H9 (cell line): ENCODE data around the gene PDXDC1. TPM values are rescaled to one million over a fixed set of nuclear protein-coding genes. Genes with fewer than 3 reads are reported as not detected.
"Not testable (repeated sequence)": the region's sequence is repeated elsewhere in the genome, so short reads cannot be mapped to it uniquely, and the experiment has no call there.

Experiments
- DNase-seq: peaks from one replicate; pipeline ENCODE4 v3.0.0-alpha.2; 2017
- H2AFZ ChIP-seq: one replicate; pipeline ENCODE4 v1.6.1; 2013; ENCODE audit warnings: mild to moderate bottlenecking, low read length, control low read depth, moderate library complexity
- H2AK5ac ChIP-seq: 2 replicates; pipeline ENCODE4 v1.6.1; 2013; ENCODE audit warnings: low read length, control low read depth, mixed read lengths; ENCODE audit not compliant: insufficient read length
- H2BK120ac ChIP-seq: one replicate; pipeline ENCODE4 v1.6.1; 2013; ENCODE audit warnings: low read depth, mild to moderate bottlenecking, low read length, control low read depth, inconsistent platforms; ENCODE audit not compliant: poor library complexity, severe bottlenecking
- H2BK12ac ChIP-seq: 2 replicates; pipeline ENCODE4 v1.6.1; 2013; ENCODE audit warnings: low read length, control low read depth, mixed read lengths, low read depth; ENCODE audit not compliant: insufficient read length
- H2BK15ac ChIP-seq: 2 replicates; pipeline ENCODE4 v1.6.1; 2013; ENCODE audit warnings: low read depth, low read length, control low read depth
- H2BK20ac ChIP-seq: one replicate; pipeline ENCODE4 v1.6.1; 2013; ENCODE audit warnings: low read depth, mild to moderate bottlenecking, low read length, control low read depth, inconsistent platforms; ENCODE audit not compliant: poor library complexity, severe bottlenecking
- H2BK5ac ChIP-seq: 2 replicates; pipeline ENCODE4 v1.6.1; 2013; ENCODE audit warnings: low read length, control low read depth, mixed read lengths; ENCODE audit not compliant: insufficient read length
- H3K14ac ChIP-seq: 2 replicates; pipeline ENCODE4 v1.6.1; 2013; ENCODE audit warnings: low read length, control low read depth; ENCODE audit not compliant: insufficient read depth
- H3K18ac ChIP-seq: 2 replicates; pipeline ENCODE4 v1.6.1; 2013; ENCODE audit warnings: low read depth, mild to moderate bottlenecking, mixed read lengths, low read length, control low read depth; ENCODE audit not compliant: insufficient read length
- H3K23ac ChIP-seq: 2 replicates; pipeline ENCODE4 v1.6.1; 2013; ENCODE audit warnings: low read length, control low read depth, mixed read lengths, low read depth; ENCODE audit not compliant: insufficient read length
- H3K23me2 ChIP-seq: 2 replicates; pipeline ENCODE4 v1.6.1; 2013; ENCODE audit warnings: low read depth, mild to moderate bottlenecking, mixed read lengths, low read length, control low read depth; ENCODE audit not compliant: insufficient read length, poor library complexity, severe bottlenecking
- H3K27ac ChIP-seq: 2 replicates; pipeline ENCODE4 v1.5.1; 2013; ENCODE audit warnings: low read length, control low read depth, mixed read lengths, low read depth; ENCODE audit not compliant: insufficient read length
- H3K27me3 ChIP-seq: 2 replicates; pipeline ENCODE4 v1.6.1; 2013; ENCODE audit warnings: low read length, control low read depth, inconsistent platforms; ENCODE audit not compliant: insufficient read depth
- H3K4ac ChIP-seq: 2 replicates; pipeline ENCODE4 v1.6.1; 2013; ENCODE audit warnings: low read depth, mild to moderate bottlenecking, control low read depth, inconsistent platforms, low read length, moderate library complexity
- H3K4me1 ChIP-seq: 2 replicates; pipeline ENCODE4 v1.6.1; 2013; ENCODE audit warnings: low read length, control low read depth, inconsistent platforms; ENCODE audit not compliant: insufficient read depth
- H3K4me2 ChIP-seq: 2 replicates; pipeline ENCODE4 v1.6.1; 2013; ENCODE audit warnings: low read length, control low read depth, mixed read lengths; ENCODE audit not compliant: insufficient read length, insufficient read depth
- H3K56ac ChIP-seq: 2 replicates; pipeline ENCODE4 v1.6.1; 2013; ENCODE audit warnings: low read depth, mild to moderate bottlenecking, mixed read lengths, low read length, control low read depth; ENCODE audit not compliant: insufficient read length
- H3K79me1 ChIP-seq: 2 replicates; pipeline ENCODE4 v1.6.1; 2013; ENCODE audit warnings: low read depth, mild to moderate bottlenecking, moderate library complexity, low read length, control low read depth, inconsistent platforms; ENCODE audit not compliant: insufficient read depth, poor library complexity, severe bottlenecking
- H3K79me2 ChIP-seq: 2 replicates; pipeline ENCODE4 v1.6.1; 2013; ENCODE audit warnings: low read length, control low read depth, inconsistent platforms; ENCODE audit not compliant: insufficient read depth
- H3K9ac ChIP-seq: 2 replicates; pipeline ENCODE4 v1.6.1; 2013; ENCODE audit warnings: low read length, control low read depth, mixed read lengths; ENCODE audit not compliant: insufficient read length; ENCODE audit errors: extremely low read depth
- H3K9me3 ChIP-seq: one replicate; pipeline ENCODE4 v1.6.1; 2013; ENCODE audit warnings: low read depth, low read length, inconsistent platforms; ENCODE audit not compliant: control insufficient read depth
- H3T11ph ChIP-seq: one replicate; pipeline ENCODE4 v1.6.1; 2013; ENCODE audit warnings: mild to moderate bottlenecking, low read length, control low read depth, inconsistent platforms
- H4K20me1 ChIP-seq: one replicate; pipeline ENCODE4 v1.6.1; 2013; ENCODE audit not compliant: control insufficient read depth, insufficient read length, insufficient read depth
- H4K5ac ChIP-seq: 2 replicates; pipeline ENCODE4 v1.6.1; 2013; ENCODE audit warnings: low read depth, mild to moderate bottlenecking, mixed read lengths, low read length, control low read depth; ENCODE audit not compliant: insufficient read length
- H4K8ac ChIP-seq: replicated peaks from 2 replicates; pipeline ENCODE4 v1.6.1; 2013; ENCODE audit warnings: low read length, control low read depth, mixed read lengths, low read depth; ENCODE audit not compliant: insufficient read length
- H4K91ac ChIP-seq: 2 replicates; pipeline ENCODE4 v1.6.1; 2013; ENCODE audit warnings: low read depth, mild to moderate bottlenecking, moderate library complexity, mixed read lengths, low read length, control low read depth; ENCODE audit not compliant: insufficient read length
- H3K27ac Mint-ChIP-seq, 3 experiments: 2 replicates in 2 of 3; 3 replicates in 1 of 3; pipeline ENCODE4 v1.8.0; 2020 to 2021; ENCODE audit warnings: mixed read lengths in 3 of 3, mild to moderate bottlenecking in 1 of 3, moderate library complexity in 1 of 3
- H3K27me3 Mint-ChIP-seq: 2 replicates; pipeline ENCODE4 v1.8.0; 2021; ENCODE audit warnings: low read depth, mild to moderate bottlenecking, moderate library complexity, mixed read lengths
- H3K36me3 Mint-ChIP-seq, 3 experiments: 2 replicates in 2 of 3; 3 replicates in 1 of 3; pipeline ENCODE4 v1.8.0; 2020 to 2021; ENCODE audit warnings: low read depth in 3 of 3, mixed read lengths in 3 of 3; ENCODE audit not compliant: insufficient read depth in 1 of 3
- H3K4me1 Mint-ChIP-seq, 2 experiments: 2 replicates each; pipeline ENCODE4 v1.8.0; 2020; ENCODE audit warnings: mixed read lengths in 2 of 2
- H3K4me3 Mint-ChIP-seq, 2 experiments: 2 replicates in 1 of 2; 3 replicates in 1 of 2; pipeline ENCODE4 v1.8.0; 2020 to 2021; ENCODE audit warnings: mild to moderate bottlenecking in 2 of 2, mixed read lengths in 2 of 2, moderate library complexity in 1 of 2
- H3K9me3 Mint-ChIP-seq, 2 experiments: 2 replicates in 1 of 2; 3 replicates in 1 of 2; pipeline ENCODE4 v1.8.0; 2020; ENCODE audit warnings: mild to moderate bottlenecking in 2 of 2, mixed read lengths in 2 of 2, moderate library complexity in 1 of 2
- WGBS: extraction: QIAGEN DNeasy Blood & Tissue Kit; methylation state at CpG from one replicate; pipeline ENCODE4 v1.1.7; 2013; ENCODE audit warnings: missing lambda C conversion rate, low lambda C conversion rate, mixed read lengths; ENCODE audit not compliant: insufficient read length; ENCODE audit errors: extremely low coverage; 5-methylcytosine and 5-hydroxymethylcytosine counted together
- total RNA-seq: library from RNA; stranded (reverse); gene quantifications from 2 replicates; pipeline ENCODE4 v1.2.1, GENCODE V29; 2021

Gene PDXDC1
- total RNA-seq, 1 experiment from 2014 or later: 112 TPM

DNA sequence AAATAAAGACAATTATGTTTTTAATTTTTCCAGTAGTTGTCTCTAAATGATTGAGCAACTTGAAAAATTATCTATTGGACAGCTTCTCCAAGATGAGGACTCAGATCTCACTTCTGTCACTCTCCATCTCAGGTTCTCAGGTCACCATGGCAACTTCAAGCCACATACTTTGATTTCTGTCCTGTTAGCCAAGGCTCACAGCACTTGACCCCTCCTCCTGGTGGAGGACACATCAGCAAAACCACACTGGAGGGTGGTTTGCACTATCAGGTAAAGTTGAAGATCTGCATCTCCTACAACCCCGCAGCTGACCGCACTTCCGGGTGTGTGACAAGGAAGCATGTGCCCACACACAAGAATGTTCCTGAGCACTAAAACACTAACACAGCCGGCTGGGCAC is 91.1 kb downstream of the PDXDC1 start:
- not testable (repeated sequence) for H4K91ac ChIP-seq, H3K4ac ChIP-seq, H3K23ac ChIP-seq, H3K14ac ChIP-seq, H3K9me3 ChIP-seq, H4K5ac ChIP-seq, DNase-seq, H4K20me1 ChIP-seq, H2BK12ac ChIP-seq, H4K8ac ChIP-seq, H2BK5ac ChIP-seq, H2AFZ ChIP-seq, H3K23me2 ChIP-seq, H3K27ac Mint-ChIP-seq, H3T11ph ChIP-seq, H3K27ac ChIP-seq, H2AK5ac ChIP-seq, H3K56ac ChIP-seq, H3K27me3 ChIP-seq, H3K9ac ChIP-seq, H3K4me1 ChIP-seq, H2BK15ac ChIP-seq, H3K9me3 Mint-ChIP-seq, H3K4me3 Mint-ChIP-seq, H3K4me1 Mint-ChIP-seq, H2BK20ac ChIP-seq, H3K79me1 ChIP-seq, H3K4me2 ChIP-seq, H3K79me2 ChIP-seq, H3K18ac ChIP-seq, H2BK120ac ChIP-seq, H3K27me3 Mint-ChIP-seq
- peaks cover 41 to 82% (median 70%) of the 10 kb centered on the region in 3 experiments; a peak in 6 of 7 replicates for H3K36me3 Mint-ChIP-seq
- no CpG with 5 or more reads among the region's 4 CpGs for WGBS

DNA sequence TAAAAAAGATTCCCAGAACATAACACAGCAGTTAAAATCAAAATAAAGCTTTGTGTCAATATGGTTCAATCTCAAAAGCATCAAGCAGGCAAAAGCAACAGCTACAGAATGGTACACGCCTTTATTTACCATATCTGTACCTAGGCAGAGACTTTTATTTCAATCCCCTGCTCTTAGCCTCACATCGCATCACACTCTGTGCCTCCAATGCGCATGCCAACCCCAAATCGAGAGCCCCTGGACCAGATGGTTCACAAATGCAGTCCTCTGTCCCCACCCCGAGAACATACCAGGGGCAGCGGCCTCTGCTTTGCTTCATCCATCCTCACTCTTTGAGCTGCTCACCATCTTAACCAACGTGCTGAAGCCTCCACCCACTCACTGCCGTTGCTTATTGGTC is 91.9 kb downstream of the PDXDC1 start:
- H3K4me2 ChIP-seq, H2BK5ac ChIP-seq, H2BK120ac ChIP-seq, H2AFZ ChIP-seq, H3K9ac ChIP-seq, H3K9me3 Mint-ChIP-seq, H2BK15ac ChIP-seq, H3K27me3 ChIP-seq, H3K27me3 Mint-ChIP-seq, H4K91ac ChIP-seq, DNase-seq, H3K56ac ChIP-seq, H4K8ac ChIP-seq, H2BK12ac ChIP-seq, H3K4ac ChIP-seq, H3K23ac ChIP-seq, H3K27ac Mint-ChIP-seq, H3K18ac ChIP-seq, H3T11ph ChIP-seq, H3K23me2 ChIP-seq, H3K4me1 ChIP-seq, H3K4me3 Mint-ChIP-seq, H4K5ac ChIP-seq, H3K4me1 Mint-ChIP-seq, H2BK20ac ChIP-seq, H3K27ac ChIP-seq, H2AK5ac ChIP-seq, H3K14ac ChIP-seq, H3K9me3 ChIP-seq, H3K79me1 ChIP-seq, H4K20me1 ChIP-seq, H3K79me2 ChIP-seq: not testable (repeated sequence)
- WGBS: no CpG with 5 or more reads among the region's 8 CpGs
- H3K36me3 Mint-ChIP-seq: peaks cover 35 to 79% (median 65%) of the 10 kb centered on the region in 3 experiments; a peak in 6 of 7 replicates
